GM18951 (cell line): ENCODE data around the gene DOCK1.

Source experiments
- POLR2A ChIP-seq: IDR thresholded peaks from 4 replicates; pipeline ENCODE4 v1.6.1; 2011; ENCODE audit warnings: mild to moderate bottlenecking; ENCODE audit not compliant: insufficient read length, insufficient read depth; ENCODE audit errors: extremely low read depth
- in situ Hi-C: fragments of 300-500 bp; cut with MboI; formaldehyde crosslinking; loops from one replicate; pipeline ENCODE4 v1.12.0; 2022; ENCODE audit warnings: low sequenced_read_pairs, mixed read lengths, inconsistent platforms; ENCODE audit not compliant: unreplicated experiment

The DOCK1 gene

DNA sequence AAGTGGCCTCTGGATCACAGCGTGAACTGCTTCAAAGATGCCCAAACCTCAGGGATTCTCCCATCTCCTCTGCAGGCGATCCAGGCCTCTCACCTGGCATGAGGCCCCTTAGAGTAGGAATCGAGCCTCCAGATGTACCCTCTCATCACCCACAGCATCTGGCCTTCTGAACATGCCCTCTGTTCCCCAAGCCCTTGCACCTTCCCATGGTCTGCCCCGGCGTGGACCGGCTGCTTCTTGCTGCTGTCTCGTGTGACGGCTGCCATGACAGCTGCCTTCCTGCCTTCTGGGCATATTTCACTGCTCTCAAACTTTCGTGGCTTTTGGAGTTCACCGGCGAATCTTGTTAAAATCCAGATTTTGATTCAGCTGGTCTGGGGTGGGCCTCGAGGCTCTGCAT lies 486.6 kb downstream of the DOCK1 start:
- in situ Hi-C loops, result no loop called here
- TF ChIP-seq POLR2A, result no peak

- in situ Hi-C loops, result no loop called here
- no peak for TF ChIP-seq POLR2A
Observed at GRCh38 chr10:127392351-127393235, 487.4 kb downstream of the DOCK1 start.

GRCh38 chr10:127398140-127398970 lies 493.1 kb downstream of the DOCK1 start:
- in situ Hi-C loops, result no loop called here
- no peak for TF ChIP-seq POLR2A

- in situ Hi-C loops, result no loop called here
- no peak for TF ChIP-seq POLR2A
Observed at GRCh38 chr10:127398971-127399365, 493.7 kb downstream of the DOCK1 start.

- in situ Hi-C loops, result no loop called here
- no peak for TF ChIP-seq POLR2A
Observed at GRCh38 chr10:127399668-127400067, 494.4 kb downstream of the DOCK1 start.

DNA sequence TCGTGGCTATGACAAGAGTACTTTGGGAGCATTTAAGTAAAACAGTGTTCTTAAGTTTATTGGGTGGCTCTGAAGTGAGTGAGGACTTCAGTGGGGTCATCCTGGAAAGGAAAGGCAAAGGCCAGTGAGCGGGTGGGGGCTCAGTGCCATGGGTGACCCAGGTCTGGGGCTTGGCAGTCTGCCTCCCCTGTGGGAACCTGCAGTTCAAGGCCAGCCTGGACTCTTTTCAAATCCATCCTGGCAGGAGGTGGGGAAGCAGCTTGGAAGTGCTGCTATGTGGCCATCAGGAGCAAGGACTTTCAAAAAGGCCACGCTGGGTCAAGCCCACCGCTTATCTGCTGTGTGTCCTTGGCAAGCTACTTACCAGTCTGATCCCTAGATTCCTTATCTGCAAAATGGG lies 495.0 kb downstream of the DOCK1 start:
- in situ Hi-C loops, result no loop called here
- no peak for TF ChIP-seq POLR2A

GRCh38 chr10:127402596-127403409 lies 497.6 kb downstream of the DOCK1 start:
- no peak for TF ChIP-seq POLR2A
- in situ Hi-C loops, result no loop called here

- no peak for TF ChIP-seq POLR2A
- in situ Hi-C loops, result no loop called here
Observed at GRCh38 chr10:127405221-127405620, 500.0 kb downstream of the DOCK1 start.

DNA sequence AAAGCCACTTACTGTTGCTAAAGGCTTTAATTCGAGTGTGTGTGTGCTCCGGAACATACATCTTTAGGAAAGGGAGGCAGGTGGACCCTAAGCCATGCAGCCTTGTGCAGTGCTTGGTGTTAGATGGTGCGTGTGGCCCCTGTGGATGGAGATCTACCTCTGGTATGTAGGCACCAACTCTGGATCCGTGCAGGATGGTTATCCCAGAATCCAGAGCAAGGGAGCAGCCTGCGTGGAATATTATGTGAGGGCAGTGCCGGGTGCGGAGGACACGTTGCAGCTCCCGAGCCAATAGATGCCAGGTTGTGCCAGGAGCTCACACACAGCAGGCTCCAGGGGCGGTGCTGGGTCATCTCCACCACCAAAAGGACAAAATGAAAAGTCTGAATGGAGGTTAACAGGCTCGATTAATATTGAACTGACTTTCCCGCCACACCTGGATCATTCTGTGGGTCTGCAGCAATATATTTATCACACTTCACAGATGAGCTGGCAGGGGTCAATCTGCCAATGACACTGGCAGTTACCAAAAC lies 500.9 kb downstream of the DOCK1 start:
- TF ChIP-seq POLR2A, result no peak
- in situ Hi-C loops, result no loop called here

GRCh38 chr10:127407551-127407950 lies 502.3 kb downstream of the DOCK1 start:
- no peak for TF ChIP-seq POLR2A
- in situ Hi-C loops, result no loop called here

DNA sequence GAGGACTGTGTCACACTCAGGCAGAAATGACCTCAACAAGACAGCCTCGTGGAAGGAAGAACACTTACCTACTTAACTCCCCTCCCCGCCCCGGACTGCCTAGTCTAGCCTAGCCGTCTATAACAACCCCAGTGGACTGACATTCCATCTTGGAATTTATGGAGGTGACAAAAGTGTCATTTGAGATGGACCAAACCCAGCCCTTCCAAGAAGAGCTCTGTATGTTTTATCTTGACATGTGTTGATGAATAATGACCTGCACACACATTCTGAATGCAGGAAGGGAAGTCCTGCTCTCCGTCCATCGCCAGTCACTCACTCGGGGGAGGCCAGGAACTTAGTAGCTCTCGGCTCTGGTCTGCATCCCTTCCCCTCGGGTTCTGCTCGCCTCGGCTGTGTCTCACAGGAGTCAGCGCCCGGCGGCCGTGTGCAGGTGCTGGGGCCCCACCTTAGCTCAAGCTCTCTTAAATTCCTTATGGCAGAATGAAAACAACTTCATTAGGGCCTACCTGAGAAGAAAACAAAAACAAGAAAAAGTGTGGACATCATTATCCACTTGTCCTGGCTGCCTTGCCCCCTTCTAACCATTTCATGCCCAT lies 503.0 kb downstream of the DOCK1 start:
- TF ChIP-seq POLR2A, result no peak
- in situ Hi-C loops, result no loop called here

DNA sequence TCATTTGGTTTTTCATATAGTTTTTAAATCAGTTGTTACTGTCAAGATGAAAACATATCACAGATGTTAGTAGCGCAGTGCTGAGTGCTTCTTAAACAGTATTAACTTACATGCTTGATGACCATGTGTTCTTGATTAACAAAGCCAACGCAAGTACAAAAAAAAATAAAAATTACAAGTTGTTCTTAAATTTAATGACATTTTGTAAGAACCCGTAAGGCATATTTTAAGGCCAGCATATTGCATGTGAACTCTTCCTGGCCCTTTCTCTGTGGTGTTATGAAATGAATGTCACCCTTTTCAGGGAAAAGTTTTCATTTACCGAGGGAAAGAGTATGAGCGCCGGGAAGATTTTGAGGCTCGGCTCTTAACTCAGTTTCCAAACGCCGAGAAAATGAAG lies 503.5 kb downstream of the DOCK1 start:
- in situ Hi-C loops, result no loop called here
- TF ChIP-seq POLR2A, result no peak
